T-helper 1 cell treated with Interleukin-12 subunit alpha and Interleukin-12 subunit beta and Interleukin-4 antibody, amounts not matched to agents 30 μg/mL and 1 μg/mL, for 36 hours (primary cell): Measurements from ENCODE around the gene OR2D3.
"Not testable (repeated sequence)": the region's sequence is repeated elsewhere in the genome, so short reads cannot be mapped to it uniquely, and the experiment has no call there.

ENCODE experiments used
- H3K27ac Mint-ChIP-seq: one replicate; pipeline ENCODE4 v1.8.0; 2021; ENCODE audit warnings: mild to moderate bottlenecking, mixed read lengths
- H3K27me3 Mint-ChIP-seq: one replicate; pipeline ENCODE4 v1.8.0; 2021; ENCODE audit warnings: low read depth, mixed read lengths
- H3K36me3 Mint-ChIP-seq: one replicate; pipeline ENCODE4 v1.8.0; 2021; ENCODE audit warnings: low read depth, mixed read lengths
- H3K4me1 Mint-ChIP-seq: one replicate; pipeline ENCODE4 v1.8.0; 2021; ENCODE audit warnings: low read depth, mixed read lengths
- H3K4me3 Mint-ChIP-seq: one replicate; pipeline ENCODE4 v1.8.0; 2021; ENCODE audit warnings: mild to moderate bottlenecking, moderate library complexity, mixed read lengths
- H3K9me3 Mint-ChIP-seq: one replicate; pipeline ENCODE4 v1.8.0; 2021; ENCODE audit warnings: mixed read lengths

The OR2D3 gene

GRCh38 chr11:6962673-6963072 lies 41.9 kb downstream of the OR2D3 start:
- H3K4me3 Mint-ChIP-seq, result no peak overlapping the region
- no peak overlapping the region for H3K27ac Mint-ChIP-seq
- no peaks in the 10 kb centered on the region for H3K4me1 Mint-ChIP-seq
- H3K9me3 Mint-ChIP-seq, result peaks cover 4% of the 10 kb centered on the region
- no peaks in the 10 kb centered on the region for H3K36me3 Mint-ChIP-seq
- H3K27me3 Mint-ChIP-seq, result no peaks in the 10 kb centered on the region

- H3K36me3 Mint-ChIP-seq, result no peaks in the 10 kb centered on the region
- no peak overlapping the region for H3K4me3 Mint-ChIP-seq
- no peak overlapping the region for H3K27ac Mint-ChIP-seq
- peaks cover 9% of the 10 kb centered on the region for H3K9me3 Mint-ChIP-seq
- H3K4me1 Mint-ChIP-seq, result no peaks in the 10 kb centered on the region
- no peaks in the 10 kb centered on the region for H3K27me3 Mint-ChIP-seq
Observed at GRCh38 chr11:6968816-6969215, 48.0 kb downstream of the OR2D3 start.

- not testable (repeated sequence) for H3K9me3 Mint-ChIP-seq, H3K36me3 Mint-ChIP-seq, H3K27ac Mint-ChIP-seq, H3K4me1 Mint-ChIP-seq, H3K27me3 Mint-ChIP-seq, H3K4me3 Mint-ChIP-seq
Observed at GRCh38 chr11:6969854-6970253, 49.1 kb downstream of the OR2D3 start.
